ENCODE measurements around the gene CACNA1G.

GRCh38 chr17:50535407-50535806 is 25.1 kb upstream of the CACNA1G start:
- TF ChIP-seq POLR2A (IDR thresholded peaks at IDR 0.05; ENCODE audit: extremely low read depth, insufficient read length) (no peak), MYC (IDR thresholded peaks at IDR 0.05; ENCODE audit: low read depth, low read length) (no peak), CTCF (IDR thresholded peaks at IDR 0.05; ENCODE audit: low read depth, low read length) (no peak)
